ENCODE measurements around the gene SLC7A14. TPM values are rescaled to one million over a fixed set of nuclear protein-coding genes. Genes with fewer than 3 reads are reported as not detected.

Gene SLC7A14
- total RNA-seq, 1 donor: under 0.01 TPM

DNA sequence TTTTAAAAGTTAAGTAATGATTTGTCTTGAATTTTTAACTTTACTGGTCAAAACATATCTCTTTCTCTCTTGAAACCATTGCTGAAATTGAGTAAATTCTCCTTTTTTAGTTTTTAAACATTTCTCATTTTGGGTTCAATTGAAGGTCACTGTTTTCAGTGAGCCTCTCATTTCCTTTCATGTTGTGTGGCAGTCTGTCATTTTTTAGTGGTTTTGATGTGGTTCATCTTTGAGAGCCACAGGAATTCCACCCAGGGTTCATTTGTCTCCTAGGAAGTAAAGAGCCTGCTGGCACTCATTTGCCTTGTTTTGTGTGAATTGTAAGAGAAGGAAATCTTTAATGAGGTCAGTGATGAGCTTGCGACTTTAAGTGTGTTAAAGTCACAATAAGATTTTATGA lies 156.8 kb downstream of the SLC7A14 start:
- H3K4me3 ChIP-seq (ENCODE audit: low read length): no peak overlapping the region
- H3K9me3 ChIP-seq (ENCODE audit: low read depth, low read length): no peaks in the 10 kb centered on the region
- H3K4me1 ChIP-seq (ENCODE audit: insufficient read depth, low read length): no peaks in the 10 kb centered on the region
- H3K27me3 ChIP-seq (ENCODE audit: insufficient read depth, low read length): peaks cover 3% of the 10 kb centered on the region

DNA sequence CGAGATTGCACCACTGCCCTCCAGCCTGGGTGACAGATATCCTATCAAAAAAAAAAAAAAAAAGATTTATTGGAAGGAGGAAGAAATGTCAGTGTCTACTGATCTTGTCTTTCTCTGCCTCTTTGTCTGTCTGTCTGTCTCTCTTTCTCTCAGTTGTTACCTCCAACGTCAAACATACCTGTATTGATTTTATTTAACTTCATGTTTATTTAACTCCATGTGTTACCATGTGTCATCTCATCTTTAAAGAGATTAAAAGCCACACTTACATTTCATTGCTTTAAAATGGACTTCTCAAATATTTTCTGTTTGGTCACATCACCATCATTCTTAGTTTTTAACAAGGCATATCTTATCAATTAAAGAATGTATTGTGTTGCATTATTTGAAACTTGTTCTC lies 157.8 kb downstream of the SLC7A14 start:
- Histone ChIP-seq H3K4me3 (ENCODE audit: low read length) (no peak overlapping the region), H3K9me3 (ENCODE audit: low read depth, low read length) (no peaks in the 10 kb centered on the region), H3K27me3 (ENCODE audit: insufficient read depth, low read length) (peaks cover 3% of the 10 kb centered on the region), H3K4me1 (ENCODE audit: insufficient read depth, low read length) (no peaks in the 10 kb centered on the region)

- Histone ChIP-seq H3K27me3 (ENCODE audit: insufficient read depth, low read length) (peaks cover 7% of the 10 kb centered on the region), H3K4me1 (ENCODE audit: insufficient read depth, low read length) (no peaks in the 10 kb centered on the region), H3K4me3 (ENCODE audit: low read length) (no peak overlapping the region), H3K9me3 (ENCODE audit: low read depth, low read length) (no peaks in the 10 kb centered on the region)
Measured at GRCh38 chr3:170426240-170426797, 159.6 kb downstream of the SLC7A14 start.

DNA sequence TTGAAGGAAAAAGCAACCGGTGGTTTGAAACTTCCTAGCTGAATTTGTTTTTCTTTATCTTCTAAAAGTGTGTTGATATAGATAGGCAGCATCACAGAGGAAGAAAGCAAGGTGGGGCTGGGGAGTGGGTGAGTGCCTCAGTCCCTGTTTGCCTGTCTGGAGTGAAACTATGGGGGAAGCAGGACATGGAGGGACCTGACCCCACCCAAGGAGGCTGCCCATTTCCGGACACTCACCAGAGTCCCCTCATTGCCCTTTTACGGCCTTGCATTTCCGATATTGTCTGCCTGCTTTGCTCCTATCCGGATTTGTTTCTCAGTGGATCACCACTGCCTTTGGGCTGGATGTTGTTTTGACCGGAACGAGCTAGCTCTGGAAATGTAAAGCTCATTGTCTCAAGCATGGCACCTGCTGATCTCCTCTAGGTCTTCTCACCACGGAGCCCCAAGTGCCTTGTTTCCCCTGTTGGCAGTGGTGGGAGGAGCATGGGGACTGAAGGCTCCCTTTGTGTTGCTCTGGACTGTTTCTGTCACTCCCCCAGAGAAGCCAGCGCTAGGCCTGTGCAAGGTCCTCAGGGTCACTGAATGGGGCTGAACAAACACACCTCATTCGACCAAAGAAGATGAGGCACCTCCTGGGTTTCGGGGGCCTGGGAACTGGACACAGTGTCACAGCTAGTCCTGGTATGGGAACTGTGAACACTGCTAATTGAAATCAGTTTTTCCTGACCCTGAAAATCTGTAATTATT lies 160.2 kb downstream of the SLC7A14 start:
- Histone ChIP-seq H3K4me1 (ENCODE audit: insufficient read depth, low read length) (no peaks in the 10 kb centered on the region), H3K4me3 (ENCODE audit: low read length) (no peak overlapping the region), H3K9me3 (ENCODE audit: low read depth, low read length) (no peaks in the 10 kb centered on the region), H3K27me3 (ENCODE audit: insufficient read depth, low read length) (peaks cover 11% of the 10 kb centered on the region)

GRCh38 chr3:170424879-170425278 lies 161.0 kb downstream of the SLC7A14 start:
- Histone ChIP-seq H3K4me1 (ENCODE audit: insufficient read depth, low read length) (peaks cover under 1% of the 10 kb centered on the region), H3K9me3 (ENCODE audit: low read depth, low read length) (no peaks in the 10 kb centered on the region), H3K27me3 (ENCODE audit: insufficient read depth, low read length) (peaks cover 17% of the 10 kb centered on the region)

GRCh38 chr3:170423001-170423615 lies 162.8 kb downstream of the SLC7A14 start:
- H3K27me3 ChIP-seq (ENCODE audit: insufficient read depth, low read length): peaks cover 33% of the 10 kb centered on the region
- no peak overlapping the region for H3K4me3 ChIP-seq (ENCODE audit: low read length)
- H3K9me3 ChIP-seq (ENCODE audit: low read depth, low read length): no peaks in the 10 kb centered on the region
- H3K4me1 ChIP-seq (ENCODE audit: insufficient read depth, low read length): peaks cover 16% of the 10 kb centered on the region

More at GRCh38 chr3:170424879-170425278, 161.0 kb downstream of the SLC7A14 start:
- no peak overlapping the region for H3K4me3 ChIP-seq (ENCODE audit: low read length)

DNA sequence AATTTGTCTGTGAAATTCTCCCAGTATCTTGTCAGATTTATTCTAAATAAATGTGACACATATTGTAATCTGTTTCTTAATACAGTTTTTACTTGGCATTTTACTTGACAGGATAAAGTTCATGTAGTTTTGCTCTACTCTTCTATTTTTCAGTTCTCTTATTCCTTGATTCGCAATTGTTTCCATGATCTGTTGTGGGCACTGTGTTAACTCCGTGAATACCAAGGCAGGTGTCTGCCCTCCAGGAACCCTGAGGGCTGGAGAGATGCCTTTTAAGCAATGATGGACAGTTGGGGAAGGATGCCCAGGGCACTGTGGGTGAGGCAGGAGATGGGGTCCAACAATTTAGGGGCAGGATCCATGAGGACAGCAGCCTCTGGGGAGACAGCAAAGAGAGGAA lies 164.1 kb downstream of the SLC7A14 start:
- Histone ChIP-seq H3K4me3 (ENCODE audit: low read length) (no peak overlapping the region), H3K9me3 (ENCODE audit: low read depth, low read length) (no peaks in the 10 kb centered on the region), H3K27me3 (ENCODE audit: insufficient read depth, low read length) (peaks cover 47% of the 10 kb centered on the region), H3K4me1 (ENCODE audit: insufficient read depth, low read length) (peaks cover 16% of the 10 kb centered on the region)

DNA sequence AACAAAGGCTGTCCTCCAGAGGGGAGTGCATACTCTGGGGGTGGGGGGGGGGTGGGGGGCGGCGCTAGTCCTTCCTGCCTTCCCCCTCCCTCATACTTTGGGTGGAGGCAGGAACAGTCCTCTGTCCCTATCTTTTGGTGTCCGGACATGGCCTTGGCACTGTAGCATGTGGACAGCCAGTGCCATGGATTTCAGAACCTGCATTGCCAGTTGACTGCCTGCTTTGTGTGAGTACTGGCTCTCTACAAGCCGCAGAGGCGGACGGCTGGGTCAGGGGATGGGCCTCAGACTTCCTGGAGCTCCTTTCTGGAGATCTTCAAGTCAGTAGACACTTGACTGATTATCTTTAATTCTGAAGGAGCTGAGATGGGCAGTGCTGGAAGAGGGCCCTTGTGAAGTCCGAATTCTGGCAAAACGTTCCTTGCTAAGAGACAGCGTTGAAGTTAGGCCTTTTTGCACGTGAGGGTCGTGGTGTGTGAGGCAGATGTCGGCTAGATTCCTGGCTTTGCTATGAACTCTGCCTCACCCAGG lies 164.7 kb downstream of the SLC7A14 start:
- Histone ChIP-seq H3K9me3 (ENCODE audit: low read depth, low read length) (no peaks in the 10 kb centered on the region), H3K27me3 (ENCODE audit: insufficient read depth, low read length) (peaks cover 52% of the 10 kb centered on the region), H3K4me1 (ENCODE audit: insufficient read depth, low read length) (peaks cover 16% of the 10 kb centered on the region), H3K4me3 (ENCODE audit: low read length) (no peak overlapping the region)

DNA sequence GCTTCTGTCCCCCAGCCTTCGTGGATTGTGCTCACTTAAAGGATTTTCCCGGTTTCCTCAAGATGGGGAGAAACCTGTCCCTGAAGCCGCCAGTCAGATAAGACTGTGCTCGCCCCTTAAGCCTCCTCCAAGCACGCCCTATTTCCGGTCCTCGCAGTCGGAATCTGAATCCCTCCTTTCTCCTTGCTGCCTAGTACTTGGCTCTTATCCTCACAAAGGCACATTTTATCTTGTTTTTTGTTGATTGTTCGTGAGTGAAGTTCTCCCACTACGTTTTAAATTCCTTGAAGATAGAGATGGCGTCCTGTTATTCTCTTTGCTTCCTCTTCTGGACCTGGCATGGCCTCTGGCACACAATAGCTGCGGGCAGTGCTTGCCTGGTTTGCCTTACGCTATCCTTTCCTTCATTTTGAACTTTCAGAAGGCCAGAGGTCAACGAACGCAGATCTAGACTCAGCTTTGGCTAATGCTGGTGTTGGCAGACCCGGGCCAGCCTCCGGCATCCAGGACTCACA lies 165.5 kb downstream of the SLC7A14 start:
- H3K9me3 ChIP-seq (ENCODE audit: low read depth, low read length): no peaks in the 10 kb centered on the region
- no peak overlapping the region for H3K4me3 ChIP-seq (ENCODE audit: low read length)
- H3K27me3 ChIP-seq (ENCODE audit: insufficient read depth, low read length): peaks cover 52% of the 10 kb centered on the region
- H3K4me1 ChIP-seq (ENCODE audit: insufficient read depth, low read length): peaks cover 16% of the 10 kb centered on the region

DNA sequence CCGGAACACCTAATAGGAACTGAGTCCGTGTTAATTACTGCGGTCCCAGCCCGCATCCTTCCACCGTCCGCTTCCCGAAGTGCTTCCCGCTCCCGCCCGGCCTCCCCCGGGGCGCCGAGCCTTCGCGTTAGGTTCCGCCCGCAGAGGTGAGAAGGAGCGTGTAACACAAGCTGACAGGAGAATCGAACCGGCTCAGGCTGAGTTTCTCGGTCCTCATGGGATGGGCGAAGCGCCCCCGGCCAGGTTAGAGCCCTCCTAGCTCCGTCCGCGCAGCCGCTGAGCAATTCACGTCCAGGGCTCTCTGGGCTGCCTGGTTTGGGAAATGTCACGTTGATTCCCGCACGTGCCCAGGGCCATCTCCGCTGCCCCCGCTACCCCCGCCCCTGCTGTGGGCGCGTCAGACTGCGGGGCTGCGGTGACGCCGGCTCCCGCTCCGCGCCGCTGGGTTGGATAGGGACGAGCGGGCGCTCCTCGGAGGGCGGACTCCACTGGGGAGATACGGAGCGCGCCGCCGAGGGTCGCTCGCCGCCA lies 166.3 kb downstream of the SLC7A14 start:
- Histone ChIP-seq H3K9me3 (ENCODE audit: low read depth, low read length) (no peaks in the 10 kb centered on the region), H3K4me1 (ENCODE audit: insufficient read depth, low read length) (peaks cover 16% of the 10 kb centered on the region), H3K27me3 (ENCODE audit: insufficient read depth, low read length) (peaks cover 52% of the 10 kb centered on the region), H3K4me3 (ENCODE audit: low read length) (no peak overlapping the region)

DNA sequence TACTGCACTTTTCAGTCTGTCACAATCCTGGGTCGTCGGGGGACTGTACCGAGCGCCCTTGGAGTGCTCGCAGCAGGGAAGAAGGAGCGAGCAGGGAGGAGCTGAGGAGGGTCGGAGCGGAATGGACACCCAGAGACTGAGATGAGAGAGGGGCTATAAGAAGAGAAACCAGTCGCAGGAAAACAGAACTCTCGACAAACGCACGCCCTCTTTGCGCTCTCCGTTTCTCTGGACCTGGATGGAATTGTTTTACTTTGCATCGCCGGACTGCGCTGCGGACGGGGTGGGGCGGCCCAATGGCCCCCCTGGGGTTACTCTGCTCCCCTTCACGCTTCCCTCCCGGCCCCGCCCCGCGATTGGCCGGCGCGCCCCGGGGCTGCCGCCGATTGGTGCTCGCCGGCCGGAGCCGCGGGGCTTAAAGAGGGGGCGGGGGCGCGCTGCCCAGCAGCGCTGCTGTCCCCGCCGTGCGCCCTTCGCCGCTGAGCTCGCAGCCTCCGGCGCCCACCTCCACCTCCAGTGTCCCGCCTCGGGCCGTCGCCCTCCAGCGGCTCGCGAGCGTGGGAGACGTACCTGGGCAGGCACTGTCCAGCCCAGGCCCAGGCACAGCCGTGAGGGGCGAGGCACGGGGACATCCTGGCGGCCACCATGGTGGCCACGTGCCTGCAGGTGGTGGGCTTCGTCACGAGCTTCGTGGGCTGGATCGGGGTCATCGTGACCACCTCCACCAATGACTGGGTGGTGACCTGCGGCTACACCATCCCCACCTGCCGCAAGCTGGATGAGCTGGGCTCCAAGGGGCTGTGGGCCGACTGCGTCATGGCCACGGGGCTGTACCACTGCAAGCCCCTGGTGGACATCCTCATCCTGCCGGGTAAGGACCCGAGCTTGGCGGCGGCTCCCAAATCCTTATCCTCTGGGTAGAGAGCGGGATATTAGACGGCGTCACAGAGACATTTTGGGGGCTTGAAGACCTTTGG lies 167.2 kb downstream of the SLC7A14 start, which contains the start of gene CLDN11:
Gene CLDN11 (plus strand): TSS at position 447 of the 977 bp plus-strand sequence. CDS start 199 bp downstream, at position 646.
- Histone ChIP-seq H3K4me3 (ENCODE audit: low read length) (no peak within 1 kb of the TSS), H3K9me3 (ENCODE audit: low read depth, low read length) (no peaks in the 10 kb centered on the region), H3K4me1 (ENCODE audit: insufficient read depth, low read length) (peaks cover 16% of the 10 kb centered on the region), H3K27me3 (ENCODE audit: insufficient read depth, low read length) (peaks cover 52% of the 10 kb centered on the region)

DNA sequence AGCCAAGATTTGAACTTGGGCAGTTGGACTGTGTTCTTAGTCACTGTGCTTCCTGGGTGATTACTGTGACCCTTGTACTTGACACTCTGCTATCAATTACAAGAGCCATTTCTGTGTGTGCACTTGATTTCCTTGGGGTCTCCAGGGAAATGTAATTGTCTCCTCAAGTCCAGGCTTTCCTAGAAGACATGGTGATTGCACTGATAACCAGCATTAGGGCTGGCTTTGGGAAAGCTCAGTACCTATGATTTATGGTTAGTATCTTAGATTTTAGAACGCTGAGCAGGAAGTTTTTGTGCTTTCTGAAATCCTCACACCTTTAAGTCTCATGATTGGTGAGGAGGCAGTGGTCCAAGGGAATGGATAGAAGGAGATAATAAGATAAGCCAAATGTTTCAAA lies 168.8 kb downstream of the SLC7A14 start:
- no peak overlapping the region for H3K4me3 ChIP-seq (ENCODE audit: low read length)
- H3K4me1 ChIP-seq (ENCODE audit: insufficient read depth, low read length): peaks cover 16% of the 10 kb centered on the region
- peaks cover 52% of the 10 kb centered on the region for H3K27me3 ChIP-seq (ENCODE audit: insufficient read depth, low read length)
- H3K9me3 ChIP-seq (ENCODE audit: low read depth, low read length): no peaks in the 10 kb centered on the region

- peaks cover 30% of the 10 kb centered on the region for H3K27me3 ChIP-seq (ENCODE audit: insufficient read depth, low read length)
- peaks cover 10% of the 10 kb centered on the region for H3K4me1 ChIP-seq (ENCODE audit: insufficient read depth, low read length)
- H3K9me3 ChIP-seq (ENCODE audit: low read depth, low read length): no peaks in the 10 kb centered on the region
- H3K4me3 ChIP-seq (ENCODE audit: low read length): no peak overlapping the region
Measured at GRCh38 chr3:170414202-170414663, 171.6 kb downstream of the SLC7A14 start.

DNA sequence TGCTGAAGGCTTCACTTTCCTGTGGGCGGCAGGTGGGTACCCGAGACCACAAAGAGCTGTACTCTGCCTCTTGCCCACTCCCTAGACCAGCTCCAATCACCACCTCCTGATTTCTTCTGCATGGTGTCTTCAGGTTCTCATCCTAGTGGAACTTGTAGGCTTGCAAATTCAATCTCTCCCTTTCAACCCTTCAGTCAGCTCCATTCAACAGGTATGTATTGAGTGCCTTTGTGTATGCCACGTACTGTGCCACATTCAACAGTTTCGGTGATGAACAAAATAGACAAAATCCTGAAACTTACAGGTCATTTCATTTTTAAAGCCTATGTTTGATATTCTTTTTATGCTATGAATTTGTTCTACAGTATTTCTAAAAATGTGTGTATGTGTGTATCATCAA lies 172.6 kb downstream of the SLC7A14 start:
- peaks cover under 1% of the 10 kb centered on the region for H3K4me1 ChIP-seq (ENCODE audit: insufficient read depth, low read length)
- no peak overlapping the region for H3K4me3 ChIP-seq (ENCODE audit: low read length)
- H3K27me3 ChIP-seq (ENCODE audit: insufficient read depth, low read length): peaks cover 20% of the 10 kb centered on the region
- H3K9me3 ChIP-seq (ENCODE audit: low read depth, low read length): no peaks in the 10 kb centered on the region

Data from mononuclear cell (primary cell).